ENCODE data around the gene WFDC10A.
"Not testable (repeated sequence)": the region's sequence is repeated elsewhere in the genome, so short reads cannot be mapped to it uniquely, and the experiment has no call there.

WFDC10A gene

DNA sequence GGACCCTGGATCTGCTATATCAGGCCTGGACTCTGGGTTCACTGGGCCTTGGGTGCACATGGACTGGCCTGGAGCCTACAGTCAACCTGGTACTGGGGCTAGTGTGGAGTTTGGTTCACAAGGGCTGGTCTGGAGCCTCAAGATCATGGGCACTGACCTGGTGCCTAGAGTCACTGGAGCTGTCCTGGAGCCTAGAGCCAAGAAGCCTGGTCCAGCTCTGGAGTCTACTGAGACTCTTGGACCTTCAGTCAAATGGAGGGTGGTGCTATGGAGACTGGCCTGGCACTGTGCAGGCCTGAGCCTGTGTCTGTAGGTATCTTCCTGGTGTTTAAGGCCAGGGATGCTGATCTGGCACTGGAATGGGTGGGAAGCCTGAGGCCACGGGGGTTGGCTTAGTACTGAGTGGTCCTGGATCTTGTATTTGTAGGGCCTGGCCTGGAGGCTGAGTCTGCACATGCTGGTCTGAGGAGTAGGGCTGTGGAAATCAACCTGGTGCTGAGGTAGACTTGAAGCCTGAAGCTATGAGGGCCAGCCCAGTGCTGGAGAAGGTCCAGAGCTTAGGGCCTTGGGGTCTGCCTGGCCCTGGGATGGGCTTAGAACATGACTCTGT lies 18.0 kb downstream of the WFDC10A start:
- no peak overlapping the region for H3K27ac ChIP-seq
- TF ChIP-seq, protein P1, sequence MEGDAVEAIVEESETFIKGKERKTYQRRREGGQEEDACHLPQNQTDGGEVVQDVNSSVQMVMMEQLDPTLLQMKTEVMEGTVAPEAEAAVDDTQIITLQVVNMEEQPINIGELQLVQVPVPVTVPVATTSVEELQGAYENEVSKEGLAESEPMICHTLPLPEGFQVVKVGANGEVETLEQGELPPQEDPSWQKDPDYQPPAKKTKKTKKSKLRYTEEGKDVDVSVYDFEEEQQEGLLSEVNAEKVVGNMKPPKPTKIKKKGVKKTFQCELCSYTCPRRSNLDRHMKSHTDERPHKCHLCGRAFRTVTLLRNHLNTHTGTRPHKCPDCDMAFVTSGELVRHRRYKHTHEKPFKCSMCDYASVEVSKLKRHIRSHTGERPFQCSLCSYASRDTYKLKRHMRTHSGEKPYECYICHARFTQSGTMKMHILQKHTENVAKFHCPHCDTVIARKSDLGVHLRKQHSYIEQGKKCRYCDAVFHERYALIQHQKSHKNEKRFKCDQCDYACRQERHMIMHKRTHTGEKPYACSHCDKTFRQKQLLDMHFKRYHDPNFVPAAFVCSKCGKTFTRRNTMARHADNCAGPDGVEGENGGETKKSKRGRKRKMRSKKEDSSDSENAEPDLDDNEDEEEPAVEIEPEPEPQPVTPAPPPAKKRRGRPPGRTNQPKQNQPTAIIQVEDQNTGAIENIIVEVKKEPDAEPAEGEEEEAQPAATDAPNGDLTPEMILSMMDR (IDR thresholded peaks at IDR 0.05): no peak
- no peak overlapping the region for H3K4me3 ChIP-seq
- no peak for DNase-seq (ENCODE audit: low spot score)

DNA sequence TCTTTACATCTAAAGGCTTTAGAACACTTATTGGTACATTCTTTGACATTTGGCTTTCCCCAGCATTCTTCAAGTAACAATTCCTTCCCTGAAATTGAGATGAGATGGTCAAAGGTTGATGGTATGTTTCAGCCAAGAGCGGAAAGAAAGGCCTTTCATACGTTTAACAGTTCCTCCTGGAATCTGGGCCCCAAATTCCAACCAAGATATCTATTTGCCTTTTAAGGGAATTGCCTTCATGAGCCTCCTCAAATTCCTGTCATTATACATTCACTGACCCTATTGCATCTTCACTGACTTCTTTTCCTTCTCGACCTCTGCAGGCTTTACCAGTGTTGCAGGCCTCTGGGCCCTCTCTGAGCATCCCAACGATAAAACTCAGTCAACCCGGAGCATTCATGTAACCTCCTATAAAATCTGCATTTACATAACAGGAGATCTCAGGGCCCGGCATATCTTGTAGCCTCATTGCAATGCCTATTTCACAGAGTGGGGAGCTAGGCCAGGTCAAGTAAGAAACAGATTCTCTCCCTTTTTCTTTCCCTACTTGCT lies 19.8 kb downstream of the WFDC10A start:
- no peak for DNase-seq (ENCODE audit: low spot score)
- H3K4me3 ChIP-seq: no peak overlapping the region
- H3K27ac ChIP-seq: no peak overlapping the region
- TF ChIP-seq, protein P1 (IDR thresholded peaks at IDR 0.05): no peak

DNA sequence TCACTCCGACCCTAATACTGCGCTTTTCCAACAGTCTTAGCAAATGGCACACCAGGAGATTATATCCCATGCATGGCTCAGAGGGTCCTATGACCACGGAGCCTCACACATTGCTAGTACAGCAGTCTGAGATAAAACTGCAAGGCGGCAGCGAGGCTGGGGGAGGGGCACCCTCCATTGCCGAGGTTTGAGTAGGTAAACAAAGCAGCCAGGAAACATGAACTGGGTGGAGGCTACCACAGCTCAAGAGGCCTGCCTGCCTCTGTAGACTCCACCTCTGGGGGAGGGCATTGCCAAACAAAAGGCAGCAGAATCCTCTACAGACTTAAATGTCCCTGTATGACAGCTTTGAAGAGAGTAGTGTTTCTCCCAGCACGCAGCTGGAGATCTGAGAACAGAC lies 22.2 kb downstream of the WFDC10A start:
- not testable (repeated sequence) for H3K4me3 ChIP-seq; H3K27ac ChIP-seq; DNase-seq (ENCODE audit: low spot score)

DNA sequence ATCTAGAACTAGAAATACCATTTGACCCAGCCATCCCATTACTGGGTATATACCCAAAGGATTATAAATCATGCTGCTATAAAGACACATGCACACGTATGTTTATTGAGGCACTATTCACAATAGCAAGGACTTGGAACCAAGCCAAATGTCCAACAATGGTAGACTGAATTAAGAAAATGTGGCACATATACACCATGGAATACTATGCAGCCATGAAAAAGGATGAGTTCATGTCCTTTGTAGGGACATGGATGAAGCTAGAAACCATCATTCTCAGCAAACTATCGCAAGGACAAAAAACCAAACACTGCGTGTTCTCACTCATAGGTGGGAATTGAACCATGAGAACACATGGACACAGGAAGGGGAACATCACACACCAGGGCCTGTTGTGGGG lies 27.5 kb downstream of the WFDC10A start:
- H3K27ac ChIP-seq; DNase-seq (ENCODE audit: low spot score); H3K4me3 ChIP-seq: not testable (repeated sequence)

DNA sequence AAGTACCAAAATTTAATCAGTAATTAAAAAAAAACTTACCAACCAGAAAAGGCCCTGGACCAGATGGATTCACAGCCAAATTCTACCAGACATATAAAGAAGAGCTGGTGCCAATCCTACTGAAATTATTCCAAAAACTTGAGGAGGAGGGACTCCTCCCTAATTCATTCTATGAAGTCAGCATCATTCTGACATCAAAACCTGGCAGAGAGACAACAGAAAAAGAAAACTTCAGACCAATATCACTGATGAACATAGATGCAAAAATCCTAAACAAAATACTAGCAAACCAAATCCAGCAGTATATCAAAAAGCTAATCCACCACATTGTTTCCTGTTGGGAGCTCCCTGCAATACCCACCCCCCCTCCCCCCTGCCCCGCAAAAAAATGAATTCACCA lies 40.6 kb downstream of the WFDC10A start, which contains the start of gene WFDC11:
WFDC11 (minus strand) TSS at position 101 of the 400 bp plus-strand sequence. CDS start 19,639 bp downstream, outside the sequence.
- DNase-seq (ENCODE audit: low spot score): no peak
- H3K27ac ChIP-seq: no peak within 1 kb of the TSS
- TF ChIP-seq, protein P1 (IDR thresholded peaks at IDR 0.05): no peak
- no peak within 1 kb of the TSS for H3K4me3 ChIP-seq

DNA sequence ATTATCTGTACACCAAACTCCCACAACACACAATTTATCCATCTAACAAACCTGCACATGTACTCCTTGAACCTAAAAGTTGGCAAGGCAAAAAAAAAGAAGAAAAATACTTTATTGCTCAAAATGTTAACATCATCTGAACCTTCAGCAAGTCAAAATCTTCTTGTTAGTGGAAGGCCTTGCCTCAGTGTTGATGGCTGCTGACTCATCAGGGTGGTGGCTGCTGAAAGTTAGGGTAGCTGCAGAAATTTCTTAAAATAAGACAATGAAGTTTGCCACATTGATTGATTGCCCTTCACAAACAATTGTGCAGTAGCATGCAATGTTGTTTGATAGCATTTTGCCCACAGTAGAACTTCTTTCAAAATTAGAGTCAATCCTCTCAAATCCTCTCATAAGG lies 43.2 kb downstream of the WFDC10A start:
- no peak overlapping the region for H3K27ac ChIP-seq
- DNase-seq (ENCODE audit: low spot score): no peak
- TF ChIP-seq, protein P1 (IDR thresholded peaks at IDR 0.05): no peak
- no peak overlapping the region for H3K4me3 ChIP-seq

DNA sequence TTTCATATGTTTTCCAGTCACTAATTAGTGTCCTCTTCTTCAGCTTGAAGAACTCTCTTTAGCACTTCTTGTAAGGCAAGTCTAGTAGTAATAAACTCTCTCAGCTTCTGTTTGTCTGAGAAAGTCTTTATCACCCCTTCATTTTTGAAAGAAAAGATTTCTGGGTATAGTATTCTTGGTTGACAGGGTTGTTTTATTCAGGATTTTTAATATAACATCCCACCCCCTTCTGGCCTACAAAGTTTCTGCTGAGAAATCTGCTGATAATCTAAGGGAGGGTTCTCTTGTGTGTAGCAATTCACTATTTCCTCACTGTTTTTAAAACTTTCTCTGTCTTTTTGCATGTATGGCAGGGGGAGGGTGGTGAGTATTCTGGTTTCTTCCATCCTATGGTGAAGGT lies 50.1 kb downstream of the WFDC10A start:
- TF ChIP-seq, protein P1 (IDR thresholded peaks at IDR 0.05): no peak
- H3K4me3 ChIP-seq: no peak overlapping the region
- no peak for DNase-seq (ENCODE audit: low spot score)
- H3K27ac ChIP-seq: no peak overlapping the region
